Measurements from ENCODE around the gene PGK1. TPM values are rescaled to one million over a fixed set of nuclear protein-coding genes. Genes with fewer than 3 reads are reported as not detected.

The PGK1 gene
- total RNA-seq, 1 experiment from 2014 or later, result 607 TPM

Other genes starting within 250 kb of the PGK1 start
- 32.2 to 37.1 TPM (median 33.6 TPM) in 3 replicates for gene MAGT1, start 208.8 kb upstream of the PGK1 start, total RNA-seq (2021)
- 280 to 285 TPM (median 281 TPM) in 3 replicates for gene COX7B, start 204.8 kb upstream of the PGK1 start, total RNA-seq (2021)
- gene ATP7A, start 193.6 kb upstream of the PGK1 start, total RNA-seq (2021), result 2.7 to 3.4 TPM (median 2.8 TPM) in 3 replicates
- gene PGAM4, start 134.6 kb upstream of the PGK1 start, total RNA-seq (2021), result 0.46 TPM in 1 of 3 replicates, not detected in the others
- gene TAF9B, start 35.4 kb downstream of the PGK1 start, total RNA-seq (2021), result 16.7 to 20.2 TPM (median 17.3 TPM) in 3 replicates
- 0.07 TPM in 3 replicates for gene CYSLTR1, start 223.4 kb downstream of the PGK1 start, total RNA-seq (2021)

All from WTC11 (cell line).